Measurements from ENCODE around the gene ALOX12. TPM values are rescaled to one million over a fixed set of nuclear protein-coding genes. Genes with fewer than 3 reads are reported as not detected.
"Not testable (repeated sequence)": the region's sequence is repeated elsewhere in the genome, so short reads cannot be mapped to it uniquely, and the experiment has no call there.

The ALOX12 gene
- not detected in 2 replicates for polyA plus RNA-seq (2014; cell fraction: cytosol; rRNA removed)
- not detected in 2 replicates for polyA plus RNA-seq (2014; cell fraction: nucleus; rRNA removed)

DNA sequence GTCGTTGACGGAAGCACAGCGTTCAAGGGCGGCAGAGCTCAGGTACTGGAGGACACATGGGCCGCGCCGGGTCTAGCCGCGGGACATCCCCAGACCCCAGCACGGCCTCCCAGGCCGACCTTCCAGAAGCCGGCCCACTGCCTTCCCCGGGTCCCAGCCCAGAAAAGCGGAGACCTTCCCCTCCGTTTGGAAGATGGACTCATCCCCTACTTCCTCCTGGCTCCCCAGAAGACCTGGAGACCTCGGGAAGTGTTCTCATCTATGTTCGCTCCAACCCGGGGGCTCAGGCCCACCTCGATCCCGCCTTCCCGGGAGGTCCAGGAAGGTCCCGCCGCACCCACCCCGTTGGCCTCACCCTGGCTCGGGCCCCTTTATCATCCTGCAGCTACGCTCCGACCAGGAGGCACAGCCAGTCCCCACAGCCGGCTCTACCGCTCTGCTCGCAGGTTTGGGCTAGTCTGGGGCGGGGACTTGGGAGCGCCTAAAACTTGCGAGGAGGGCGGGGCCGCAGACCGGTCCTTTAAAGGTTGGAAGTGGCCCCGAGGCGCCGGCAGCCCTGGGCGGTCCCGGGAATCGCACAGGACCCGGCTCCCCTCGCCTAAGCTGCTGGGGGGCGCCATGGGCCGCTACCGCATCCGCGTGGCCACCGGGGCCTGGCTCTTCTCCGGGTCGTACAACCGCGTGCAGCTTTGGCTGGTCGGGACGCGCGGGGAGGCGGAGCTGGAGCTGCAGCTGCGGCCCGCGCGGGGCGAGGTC lies at the start of gene ALOX12:
Gene ALOX12, plus strand, starts transcription at position 550 of the 756 bp plus-strand sequence. Its CDS starts 69 bp downstream, at position 619.
- no peak for DNase-seq (ENCODE audit: low spot score)

DNA sequence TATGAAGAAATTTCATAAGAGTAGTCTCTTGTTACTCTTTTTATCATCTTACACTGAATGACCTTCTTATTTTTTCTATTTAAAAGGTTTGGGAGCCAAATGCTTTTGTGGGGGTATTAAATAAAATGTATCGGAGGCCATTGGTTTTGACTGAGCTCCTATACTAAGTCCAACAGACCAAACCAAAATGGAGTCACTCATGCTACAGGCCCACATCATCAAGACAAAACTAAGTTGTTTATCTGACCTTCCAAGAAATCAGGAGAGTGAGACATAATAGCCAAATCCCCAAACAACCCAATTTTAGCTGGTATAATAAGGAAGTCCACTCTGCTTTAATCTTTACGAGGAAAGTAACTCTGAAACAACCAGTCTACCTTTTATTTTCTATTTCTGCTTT lies 48.1 kb upstream of the ALOX12 start:
- DNase-seq (ENCODE audit: low spot score): no peak

DNA sequence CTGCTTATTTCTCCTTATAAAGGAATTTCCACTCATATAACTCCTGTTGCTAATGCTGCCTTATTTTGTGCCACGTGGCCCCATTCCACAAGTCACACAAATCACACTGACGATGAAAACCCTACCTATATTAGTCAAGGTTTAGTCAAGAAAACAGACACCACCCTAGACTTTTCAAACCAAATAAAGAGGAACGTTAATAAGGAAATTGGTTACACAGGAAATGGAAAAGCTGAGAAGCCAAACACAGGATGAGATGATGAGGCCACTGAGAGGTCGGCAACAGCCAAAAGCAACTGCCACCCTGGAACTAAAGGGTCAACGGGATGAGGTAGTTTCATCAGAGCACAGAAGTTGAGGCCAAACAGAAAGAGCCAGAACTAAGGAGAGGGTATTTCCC lies 47.3 kb upstream of the ALOX12 start:
- DNase-seq (ENCODE audit: low spot score): no peak

DNA sequence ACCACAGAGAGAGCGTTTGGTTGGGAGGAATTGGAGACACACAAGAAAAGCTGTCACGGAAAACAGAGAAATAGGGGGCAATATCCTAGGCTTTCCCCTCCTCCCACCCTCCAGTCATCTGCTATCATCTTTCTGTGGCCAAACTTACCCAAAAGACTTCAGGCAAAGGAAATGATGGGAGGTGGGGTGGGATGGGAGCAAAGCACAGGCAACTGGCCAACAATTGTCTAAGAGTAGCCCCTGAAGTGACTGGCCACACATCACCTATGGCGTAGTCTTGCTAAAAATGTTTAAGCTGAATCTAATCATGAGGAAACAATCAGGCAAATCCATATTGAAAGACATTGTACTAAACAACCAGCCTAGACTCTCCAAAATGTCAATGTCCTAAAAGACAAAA lies 46.9 kb upstream of the ALOX12 start:
- no peak for DNase-seq (ENCODE audit: low spot score)

DNA sequence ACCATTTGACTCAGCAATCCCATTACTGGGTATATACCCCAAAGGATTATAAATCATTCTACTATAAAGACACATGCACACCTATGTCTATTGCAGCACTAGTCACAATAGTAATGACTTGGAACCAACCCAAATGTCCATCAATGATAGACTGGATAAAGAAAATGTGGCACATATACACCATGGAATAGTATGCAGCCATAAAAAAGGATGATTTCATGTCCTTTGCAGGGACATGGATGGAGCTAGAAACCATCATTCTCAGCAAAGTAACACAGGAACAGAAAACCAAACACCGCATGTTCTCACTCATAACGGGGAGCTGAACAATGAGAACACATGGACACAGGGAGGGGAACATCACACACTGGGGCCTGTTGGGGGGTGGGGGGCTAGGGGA lies 44.9 kb upstream of the ALOX12 start:
- not testable (repeated sequence) for DNase-seq (ENCODE audit: low spot score)

- DNase-seq (ENCODE audit: low spot score): no peak
Measured at GRCh38 chr17:6953689-6954088, 42.2 kb upstream of the ALOX12 start.

DNA sequence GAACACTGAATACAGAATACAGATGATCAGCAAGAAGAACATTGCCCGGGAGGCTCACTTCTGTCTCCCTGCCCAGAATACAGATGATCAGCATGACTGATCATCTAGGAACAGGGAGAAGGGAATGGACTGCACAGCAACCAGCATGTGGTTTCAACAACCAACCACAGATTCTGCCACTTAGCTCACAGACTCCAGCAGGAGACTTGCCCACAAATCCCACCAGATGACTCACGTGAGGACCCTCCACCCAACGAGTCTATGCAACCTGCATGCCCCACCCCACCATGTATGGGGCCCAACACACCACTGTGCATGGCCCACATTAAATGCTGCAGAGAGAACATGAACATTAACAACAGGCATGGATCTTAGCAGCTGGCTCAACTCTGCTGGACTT lies 36.1 kb upstream of the ALOX12 start:
- no peak for DNase-seq (ENCODE audit: low spot score)

GRCh38 chr17:6969323-6969726 lies 26.5 kb upstream of the ALOX12 start:
- DNase-seq (ENCODE audit: low spot score): no peak

GRCh38 chr17:6970992-6971391 lies 24.9 kb upstream of the ALOX12 start:
- no peak for DNase-seq (ENCODE audit: low spot score)

GRCh38 chr17:6979440-6979839 lies 16.4 kb upstream of the ALOX12 start:
- not testable (repeated sequence) for DNase-seq (ENCODE audit: low spot score)

DNA sequence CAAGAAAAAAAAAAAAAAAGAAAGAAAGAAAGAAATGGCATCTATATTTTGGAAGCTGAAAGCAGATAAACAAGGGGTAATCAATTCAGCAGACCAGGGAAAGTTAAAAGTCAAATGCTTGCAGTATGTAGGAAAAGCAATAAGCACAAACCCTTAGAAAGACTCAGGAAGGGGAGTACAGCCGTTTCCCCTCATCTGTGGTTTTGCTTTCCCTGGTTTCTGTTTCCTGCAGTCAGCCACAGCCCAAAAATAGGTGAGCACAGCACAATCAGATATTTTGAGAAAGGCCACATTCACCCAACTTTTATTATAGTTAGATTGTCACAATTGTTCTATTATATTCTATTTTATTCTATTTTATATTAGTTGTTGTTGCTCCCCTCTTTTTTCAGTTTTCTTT lies 14.4 kb upstream of the ALOX12 start:
- DNase-seq (ENCODE audit: low spot score): no peak

DNA sequence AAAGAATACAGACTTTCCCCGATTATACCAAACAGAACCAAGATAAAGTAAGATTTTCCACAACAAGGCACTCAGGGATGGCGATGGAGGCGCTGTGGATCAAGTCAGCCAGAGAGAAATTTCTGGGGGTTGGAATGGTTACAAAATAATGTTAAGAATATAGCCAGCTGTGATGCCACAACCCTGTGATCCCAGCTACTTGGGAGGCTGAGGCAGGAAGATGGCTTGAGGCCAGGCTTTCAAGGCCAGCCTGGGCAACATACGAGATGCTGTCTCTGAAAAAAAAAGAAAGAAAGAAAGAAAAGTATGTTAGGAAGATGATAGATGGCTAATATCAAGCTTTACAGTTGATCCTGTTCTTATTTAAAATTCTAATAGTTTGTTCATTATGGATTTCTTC lies 10.6 kb upstream of the ALOX12 start:
- no peak for DNase-seq (ENCODE audit: low spot score)

- no peak for DNase-seq (ENCODE audit: low spot score)
Measured at GRCh38 chr17:6986676-6987075, 9.2 kb upstream of the ALOX12 start.

DNA sequence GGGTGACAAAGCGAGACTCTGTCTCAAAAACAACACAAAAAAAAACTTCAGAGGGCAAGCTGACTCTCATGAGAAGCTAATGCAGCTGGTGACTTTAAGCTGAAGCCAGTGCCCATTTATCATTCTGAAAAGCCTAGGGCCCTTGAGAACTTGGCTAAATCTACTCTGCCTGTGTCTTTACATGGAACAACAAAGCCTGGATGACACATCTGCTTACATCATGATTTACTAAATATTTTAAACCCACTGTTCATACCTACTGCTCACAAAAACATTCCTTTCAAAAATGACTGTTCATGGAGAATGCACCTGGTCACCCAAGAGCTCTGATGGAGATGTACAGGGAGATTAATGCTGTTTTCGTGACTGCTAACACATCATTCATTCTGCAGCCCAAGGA lies 6.1 kb upstream of the ALOX12 start:
- no peak for DNase-seq (ENCODE audit: low spot score)

DNA sequence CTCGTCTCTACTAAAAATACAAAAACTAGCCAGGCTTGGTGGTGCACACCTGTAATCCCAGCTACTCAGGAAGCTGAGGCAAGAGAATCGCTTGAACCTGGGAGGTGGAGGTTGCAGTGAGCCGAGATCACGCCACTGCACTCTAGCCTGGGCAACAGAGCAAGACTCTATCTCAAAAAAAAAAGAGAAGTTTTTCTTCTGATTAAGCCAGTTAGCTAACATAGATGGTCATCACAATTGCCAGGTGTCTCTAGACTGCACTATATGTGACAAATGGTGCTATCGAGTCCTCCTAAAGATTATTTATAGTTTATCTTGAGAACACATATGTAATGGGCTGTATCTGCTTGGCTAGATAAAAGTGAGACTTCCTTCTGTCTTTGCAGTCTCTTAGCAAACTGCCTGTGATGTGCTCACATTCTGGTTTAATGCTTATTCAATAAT lies 2.2 kb upstream of the ALOX12 start:
- DNase-seq (ENCODE audit: low spot score): not testable (repeated sequence)

DNA sequence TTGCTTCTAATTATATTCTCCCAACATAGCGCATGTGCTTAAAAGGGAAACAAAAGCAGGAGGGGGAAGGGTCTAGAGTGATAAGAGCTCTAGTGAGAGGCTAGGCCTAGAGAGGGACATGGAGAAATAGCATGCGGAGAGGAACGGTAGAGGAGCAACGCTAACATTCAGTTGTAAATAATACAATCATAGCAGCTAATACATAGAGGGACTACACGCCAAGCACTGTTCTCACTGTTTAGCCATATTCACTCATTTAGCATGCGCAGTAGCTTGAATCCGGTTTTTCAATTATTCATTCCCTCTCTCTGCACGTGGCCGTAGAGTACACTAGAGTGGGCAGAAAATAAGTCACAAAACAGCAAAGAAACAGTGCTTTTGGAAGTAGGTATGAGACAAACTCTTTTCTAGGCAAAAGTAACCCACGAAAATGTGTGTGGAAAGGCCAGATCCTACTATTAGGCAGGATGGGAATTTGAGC lies 1.7 kb upstream of the ALOX12 start:
- DNase-seq (ENCODE audit: low spot score): no peak

- DNase-seq (ENCODE audit: low spot score): no peak
Measured at GRCh38 chr17:6994666-6995256, 1.1 kb upstream of the ALOX12 start.

DNA sequence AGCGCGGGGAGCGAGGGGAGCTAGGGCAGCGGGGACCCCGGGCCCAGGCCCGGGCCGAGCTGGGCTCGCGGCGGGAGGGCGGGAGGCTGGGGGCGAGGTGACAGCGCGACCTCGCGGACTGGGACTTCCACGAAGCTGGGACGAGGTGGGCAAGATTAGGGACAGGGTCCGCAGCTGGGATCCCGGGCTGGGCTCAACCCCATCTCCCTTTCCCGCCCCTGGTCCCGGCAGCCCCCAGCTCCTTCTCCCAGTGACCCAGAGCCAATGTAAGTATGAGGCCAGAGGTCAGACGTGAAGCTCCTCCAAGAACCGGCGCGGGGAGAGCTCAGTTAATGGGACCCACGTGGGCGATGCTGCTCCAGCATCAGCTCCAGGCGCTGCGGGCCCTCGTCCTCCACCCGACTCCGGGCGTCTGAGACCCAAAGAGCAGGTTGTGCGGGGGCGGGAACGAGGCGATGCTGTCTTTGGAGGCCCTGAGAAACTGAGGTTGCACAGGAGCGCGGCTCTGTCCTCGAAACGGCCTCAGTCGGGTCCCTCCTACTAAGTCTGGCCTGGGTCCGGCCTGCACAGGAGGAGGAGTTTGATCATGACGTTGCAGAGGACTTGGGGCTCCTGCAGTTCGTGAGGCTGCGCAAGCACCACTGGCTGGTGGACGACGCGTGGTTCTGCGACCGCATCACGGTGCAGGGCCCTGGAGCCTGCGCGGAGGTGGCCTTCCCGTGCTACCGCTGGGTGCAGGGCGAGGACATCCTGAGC lies 585 bp downstream of the ALOX12 start:
- no peak for DNase-seq (ENCODE audit: low spot score)

- DNase-seq (ENCODE audit: low spot score): no peak
Measured at GRCh38 chr17:6997171-6997570, 1.3 kb downstream of the ALOX12 start.

DNA sequence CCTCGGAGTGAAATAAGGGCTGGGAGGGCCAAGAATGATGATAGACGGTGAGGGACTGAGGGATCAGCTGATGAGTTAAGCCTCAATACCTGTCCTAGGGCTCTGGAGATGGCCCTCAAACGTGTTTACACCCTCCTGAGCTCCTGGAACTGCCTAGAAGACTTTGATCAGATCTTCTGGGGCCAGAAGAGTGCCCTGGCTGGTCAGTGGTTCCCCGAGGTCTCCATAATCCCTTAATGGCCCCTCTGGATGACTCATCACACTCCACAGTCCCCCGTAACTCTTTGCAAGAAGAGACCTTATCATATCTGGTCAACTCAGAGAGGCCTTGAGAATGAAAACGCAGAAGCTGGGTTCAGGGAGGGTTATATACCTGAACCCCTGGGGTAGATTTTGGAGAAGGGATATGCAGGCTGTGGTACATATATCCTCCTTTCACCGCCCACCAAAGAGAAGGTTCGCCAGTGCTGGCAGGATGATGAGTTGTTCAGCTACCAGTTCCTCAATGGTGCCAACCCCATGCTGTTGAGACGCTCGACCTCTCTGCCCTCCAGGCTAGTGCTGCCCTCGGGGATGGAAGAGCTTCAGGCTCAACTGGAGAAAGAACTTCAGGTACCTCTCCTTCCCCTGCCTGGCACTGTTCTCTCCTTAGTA lies 3.1 kb downstream of the ALOX12 start:
- DNase-seq (ENCODE audit: low spot score): no peak

- DNase-seq (ENCODE audit: low spot score): no peak
Measured at GRCh38 chr17:7001318-7001961, 5.6 kb downstream of the ALOX12 start.

Measured in SK-N-DZ (cell line).